Mesenchymal stem cell (in vitro differentiated cells and primary cell): ENCODE data around the gene MPP7.

Experiments used
- DNase-seq: peaks from one replicate; pipeline ENCODE4 v3.0.0-alpha.2; 2013
- H2AFZ ChIP-seq: one replicate; pipeline ENCODE4 v1.6.1; 2013; ENCODE audit warnings: low read depth, mild to moderate bottlenecking, control low read depth, inconsistent platforms, low read length, moderate library complexity
- H2AK5ac ChIP-seq: 2 replicates; pipeline ENCODE4 v1.6.1; 2013; ENCODE audit warnings: low read length, moderate library complexity, mild to moderate bottlenecking, inconsistent platforms; ENCODE audit not compliant: severe bottlenecking
- H2BK120ac ChIP-seq: one replicate; pipeline ENCODE4 v1.6.1; 2013; ENCODE audit warnings: low read depth, mild to moderate bottlenecking, inconsistent platforms, low read length, moderate library complexity
- H2BK12ac ChIP-seq, 2 experiments: one replicate each; pipeline ENCODE4 v1.6.1; 2013; ENCODE audit warnings: inconsistent platforms in 2 of 2, low read length in 2 of 2, mild to moderate bottlenecking in 2 of 2, moderate library complexity in 2 of 2, control low read depth in 1 of 2
- H2BK15ac ChIP-seq: one replicate; pipeline ENCODE4 v1.6.1; 2013; ENCODE audit warnings: mild to moderate bottlenecking, low read depth, inconsistent platforms; ENCODE audit not compliant: poor library complexity, severe bottlenecking
- H2BK5ac ChIP-seq: 2 replicates; pipeline ENCODE4 v1.6.1; 2013; ENCODE audit warnings: low read depth, mild to moderate bottlenecking, low read length, control low read depth, inconsistent platforms; ENCODE audit not compliant: poor library complexity, severe bottlenecking
- H3K14ac ChIP-seq, 2 experiments: one replicate each; pipeline ENCODE4 v1.6.1; 2013; ENCODE audit warnings: inconsistent platforms in 2 of 2, low read length in 2 of 2, control low read depth in 1 of 2, mild to moderate bottlenecking in 1 of 2, moderate library complexity in 1 of 2
- H3K18ac ChIP-seq, 2 experiments: one replicate each; pipeline ENCODE4 v1.6.1; 2013; ENCODE audit warnings: inconsistent platforms in 2 of 2, low read length in 2 of 2, control low read depth in 1 of 2, low read depth in 1 of 2, mild to moderate bottlenecking in 1 of 2
- H3K23ac ChIP-seq, 2 experiments: one replicate each; pipeline ENCODE4 v1.6.1; 2013; ENCODE audit warnings: inconsistent platforms in 2 of 2, low read length in 2 of 2, mild to moderate bottlenecking in 2 of 2, moderate library complexity in 2 of 2, control low read depth in 1 of 2
- H3K27ac ChIP-seq: 2 replicates; pipeline ENCODE4 v1.5.1; 2013; ENCODE audit warnings: mild to moderate bottlenecking, moderate library complexity, low read length, control low read depth, inconsistent platforms; ENCODE audit not compliant: poor library complexity, severe bottlenecking
- H3K27me3 ChIP-seq, 2 experiments: 2 replicates each; pipeline versions ENCODE4 v1.6.1 to v1.7.0; 2013; ENCODE audit warnings: low read length in 2 of 2, mild to moderate bottlenecking in 2 of 2, moderate library complexity in 2 of 2, control low read depth in 1 of 2, inconsistent platforms in 1 of 2; ENCODE audit not compliant: control insufficient read depth in 1 of 2, insufficient read depth in 1 of 2
- H3K36me3 ChIP-seq, 2 experiments: 2 replicates each; pipeline versions ENCODE4 v1.6.1 to v1.7.0; 2013; ENCODE audit warnings: low read length in 2 of 2, control low read depth in 1 of 2, inconsistent platforms in 1 of 2, low read depth in 1 of 2, mild to moderate bottlenecking in 1 of 2; ENCODE audit not compliant: insufficient read depth in 2 of 2, control insufficient read depth in 1 of 2
- H3K4ac ChIP-seq, 2 experiments: one replicate each; pipeline ENCODE4 v1.6.1; 2013; ENCODE audit warnings: inconsistent platforms in 2 of 2, low read length in 2 of 2, mild to moderate bottlenecking in 2 of 2, moderate library complexity in 2 of 2, control low read depth in 1 of 2, low read depth in 1 of 2
- H3K4me1 ChIP-seq: 2 replicates; pipeline ENCODE4 v1.6.1; 2013; ENCODE audit warnings: low read depth, low read length, control low read depth; ENCODE audit not compliant: control insufficient read depth, insufficient read depth
- H3K4me2 ChIP-seq: 2 replicates; pipeline ENCODE4 v1.6.1; 2013; ENCODE audit warnings: low read length, mild to moderate bottlenecking, inconsistent platforms; ENCODE audit not compliant: poor library complexity, severe bottlenecking
- H3K4me3 ChIP-seq, 2 experiments: 2 replicates each; pipeline versions ENCODE4 v1.5.1 to v1.7.0; 2013; ENCODE audit warnings: low read length in 2 of 2, mild to moderate bottlenecking in 2 of 2, control low read depth in 1 of 2, low read depth in 1 of 2; ENCODE audit not compliant: insufficient read depth in 1 of 2
- H3K79me1 ChIP-seq: replicated peaks from 2 replicates; pipeline ENCODE4 v1.6.1; 2013; ENCODE audit warnings: mild to moderate bottlenecking, control low read depth, low read length, inconsistent platforms; ENCODE audit not compliant: poor library complexity, severe bottlenecking
- H3K9ac ChIP-seq: 2 replicates; pipeline ENCODE4 v1.7.0; 2013; ENCODE audit warnings: mild to moderate bottlenecking, low read length, moderate library complexity
- H3K9me3 ChIP-seq: 2 replicates; pipeline ENCODE4 v1.7.0; 2013; ENCODE audit warnings: mild to moderate bottlenecking, low read length; ENCODE audit not compliant: control insufficient read depth
- H4K8ac ChIP-seq: one replicate; pipeline ENCODE4 v1.6.1; 2013; ENCODE audit warnings: inconsistent platforms, mild to moderate bottlenecking, low read length, moderate library complexity
- H4K91ac ChIP-seq: one replicate; pipeline ENCODE4 v1.6.1; 2013; ENCODE audit warnings: mild to moderate bottlenecking, low read length, inconsistent platforms
- WGBS: methylation state at CpG from one replicate; pipeline ENCODE4 v1.1.7; 2013; ENCODE audit warnings: mixed read lengths; 5-methylcytosine and 5-hydroxymethylcytosine counted together

MPP7 gene

DNA sequence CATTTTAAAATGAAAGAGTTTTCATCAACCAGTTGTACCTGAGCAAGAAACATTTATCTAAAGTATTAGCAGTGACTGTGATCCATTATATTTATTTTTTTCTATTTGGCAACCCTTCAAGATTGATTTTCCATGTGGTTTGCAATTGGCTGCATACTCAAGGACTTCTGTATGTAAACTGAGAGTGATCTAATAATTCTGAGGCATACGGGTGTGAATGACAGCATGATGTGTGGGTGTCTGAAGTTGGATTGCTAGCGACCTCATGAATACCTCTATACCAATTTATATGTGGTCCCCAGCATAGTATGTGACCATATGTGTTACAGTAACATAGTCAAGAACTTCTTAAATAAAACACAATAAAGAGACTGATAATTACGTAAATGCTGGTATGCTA lies 8.2 kb upstream of the MPP7 start:
- Histone ChIP-seq H3K79me1 (no peaks in the 10 kb centered on the region), H3K4me3 (no peak overlapping the region), H2BK12ac (no peak overlapping the region), H2BK5ac (no peak overlapping the region), H3K18ac (no peak overlapping the region), H3K36me3 (no peaks in the 10 kb centered on the region), H3K14ac (no peak overlapping the region), H3K4me1 (no peaks in the 10 kb centered on the region), H2AFZ (no peak overlapping the region), H4K8ac (no peak overlapping the region), H3K23ac (no peak overlapping the region), H3K9me3 (no peaks in the 10 kb centered on the region), H3K9ac (no peak overlapping the region), H2AK5ac (no peak overlapping the region), H4K91ac (no peak overlapping the region), H3K4me2 (no peak overlapping the region), H3K27me3 (peaks cover 29 to 54% of the 10 kb centered on the region in 2 experiments), H3K27ac (no peak overlapping the region), H3K4ac (no peak overlapping the region), H2BK15ac (no peak overlapping the region), H2BK120ac (no peak overlapping the region)
- no peak for DNase-seq
- 90% methylated on average over 2 of the region's 3 CpGs for WGBS

DNA sequence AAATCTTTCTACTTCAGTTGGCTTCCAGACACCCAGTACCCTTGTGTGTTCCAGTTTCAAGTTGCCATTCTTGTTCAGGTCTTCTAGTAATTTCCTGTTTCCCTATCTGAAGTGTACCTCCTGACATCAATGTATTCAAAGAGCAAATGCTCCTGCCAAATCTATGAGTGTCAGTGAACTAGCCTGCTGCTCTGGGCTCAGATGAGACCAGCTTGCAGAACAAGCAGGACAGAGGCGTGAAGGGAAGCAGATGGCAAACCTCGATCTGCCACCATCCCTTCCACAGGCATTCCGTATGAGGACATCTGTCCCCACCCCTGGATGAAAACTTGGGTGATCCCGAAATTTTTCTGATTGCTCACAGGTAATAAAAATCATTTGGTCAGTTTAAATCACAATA lies 4.4 kb upstream of the MPP7 start:
- Histone ChIP-seq H3K9me3 (no peaks in the 10 kb centered on the region), H2AK5ac (no peak overlapping the region), H3K36me3 (no peaks in the 10 kb centered on the region), H3K14ac (no peak overlapping the region), H3K27ac (no peak overlapping the region), H2AFZ (no peak overlapping the region), H3K79me1 (no peaks in the 10 kb centered on the region), H3K18ac (no peak overlapping the region), H2BK15ac (no peak overlapping the region), H4K91ac (no peak overlapping the region), H2BK120ac (no peak overlapping the region), H3K4me2 (no peak overlapping the region), H2BK12ac (no peak overlapping the region), H2BK5ac (no peak overlapping the region), H3K4me3 (no peak overlapping the region), H3K4me1 (no peaks in the 10 kb centered on the region), H3K23ac (no peak overlapping the region), H3K27me3 (peaks cover 48 to 73% of the 10 kb centered on the region in 2 experiments), H3K9ac (no peak overlapping the region), H4K8ac (no peak overlapping the region), H3K4ac (no peak overlapping the region)
- DNase-seq = no peak
- 88% methylated on average over 2 of the region's 4 CpGs for WGBS

DNA sequence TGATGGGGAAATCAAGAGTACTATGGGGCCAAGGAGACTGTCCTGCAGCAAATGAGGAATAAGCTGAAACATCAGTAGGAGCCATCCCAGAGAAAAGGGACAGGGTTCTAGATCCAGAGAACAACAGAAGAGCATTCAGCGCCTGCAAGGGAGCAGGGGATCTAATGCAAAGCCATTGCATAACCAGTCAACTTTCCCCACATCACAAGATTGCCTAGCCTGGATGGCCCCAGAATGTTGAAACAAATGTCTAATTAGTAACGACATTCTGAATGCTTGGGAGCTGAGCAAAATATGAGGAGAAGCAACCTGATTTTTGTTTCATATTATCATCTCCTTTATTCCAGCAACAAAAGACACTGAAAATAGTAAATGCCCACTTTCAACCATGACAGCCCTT lies 2.7 kb upstream of the MPP7 start:
- no peak for DNase-seq
- Histone ChIP-seq H2AFZ (no peak overlapping the region), H3K4me2 (no peak overlapping the region), H2BK120ac (no peak overlapping the region), H3K36me3 (no peaks in the 10 kb centered on the region), H3K9me3 (no peaks in the 10 kb centered on the region), H2BK5ac (no peak overlapping the region), H2BK15ac (no peak overlapping the region), H2BK12ac (no peak overlapping the region), H3K9ac (no peak overlapping the region), H3K27me3 (peaks cover 48 to 73% of the 10 kb centered on the region in 2 experiments), H4K91ac (no peak overlapping the region), H3K27ac (no peak overlapping the region), H3K79me1 (peaks cover 3% of the 10 kb centered on the region), H3K4ac (no peak overlapping the region), H2AK5ac (no peak overlapping the region), H4K8ac (no peak overlapping the region), H3K23ac (no peak overlapping the region), H3K4me3 (no peak overlapping the region), H3K14ac (no peak overlapping the region), H3K4me1 (peaks cover 2% of the 10 kb centered on the region), H3K18ac (no peak overlapping the region)
- 100% methylated on average over 1 of the region's 2 CpGs for WGBS

DNA sequence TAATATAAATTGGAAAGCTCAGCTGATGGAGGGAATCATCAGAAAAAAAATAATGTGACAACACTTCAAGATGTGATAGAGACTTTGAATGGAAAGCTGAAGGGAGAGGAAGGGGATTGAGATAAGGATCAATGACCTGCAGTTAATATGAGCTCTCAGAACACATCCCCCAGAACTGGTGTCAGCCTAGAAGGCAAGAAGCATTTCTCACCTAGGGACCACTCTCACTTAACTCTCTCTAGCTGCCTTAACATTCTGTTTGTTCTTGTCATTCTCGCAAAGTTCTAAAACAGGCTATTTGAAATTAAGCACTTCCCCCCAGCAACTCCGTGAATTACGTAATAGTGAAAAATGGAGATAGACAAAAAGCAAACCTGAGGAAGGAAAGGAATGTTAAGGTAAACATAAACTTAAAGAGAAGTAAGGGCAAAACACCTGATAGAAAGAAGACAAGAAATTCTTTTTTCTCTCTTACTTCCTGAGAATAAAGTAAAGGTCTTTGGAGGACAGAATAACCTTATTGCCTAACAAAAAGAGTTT lies 1.2 kb upstream of the MPP7 start:
- no peak for DNase-seq
- Histone ChIP-seq H2BK5ac (no peak overlapping the region), H3K4me2 (no peak overlapping the region), H2BK15ac (no peak overlapping the region), H3K4me3 (no peak overlapping the region), H3K9ac (no peak overlapping the region), H3K18ac (no peak overlapping the region), H3K27me3 (peaks cover 45 to 62% of the 10 kb centered on the region in 2 experiments), H3K9me3 (no peaks in the 10 kb centered on the region), H3K4me1 (peaks cover 2% of the 10 kb centered on the region), H2BK12ac (no peak overlapping the region), H3K4ac (no peak overlapping the region), H2AFZ (no peak overlapping the region), H3K23ac (no peak overlapping the region), H4K8ac (no peak overlapping the region), H3K36me3 (no peaks in the 10 kb centered on the region), H2AK5ac (no peak overlapping the region), H4K91ac (no peak overlapping the region), H3K79me1 (peaks cover 3% of the 10 kb centered on the region), H3K27ac (no peak overlapping the region), H3K14ac (no peak overlapping the region), H2BK120ac (no peak overlapping the region)
- 60% methylated on average over 1 of the region's 3 CpGs for WGBS
